ENCODE measurements around the gene MYT1.
"Not testable (repeated sequence)": the region's sequence is repeated elsewhere in the genome, so short reads cannot be mapped to it uniquely, and the experiment has no call there.

Gene MYT1

DNA sequence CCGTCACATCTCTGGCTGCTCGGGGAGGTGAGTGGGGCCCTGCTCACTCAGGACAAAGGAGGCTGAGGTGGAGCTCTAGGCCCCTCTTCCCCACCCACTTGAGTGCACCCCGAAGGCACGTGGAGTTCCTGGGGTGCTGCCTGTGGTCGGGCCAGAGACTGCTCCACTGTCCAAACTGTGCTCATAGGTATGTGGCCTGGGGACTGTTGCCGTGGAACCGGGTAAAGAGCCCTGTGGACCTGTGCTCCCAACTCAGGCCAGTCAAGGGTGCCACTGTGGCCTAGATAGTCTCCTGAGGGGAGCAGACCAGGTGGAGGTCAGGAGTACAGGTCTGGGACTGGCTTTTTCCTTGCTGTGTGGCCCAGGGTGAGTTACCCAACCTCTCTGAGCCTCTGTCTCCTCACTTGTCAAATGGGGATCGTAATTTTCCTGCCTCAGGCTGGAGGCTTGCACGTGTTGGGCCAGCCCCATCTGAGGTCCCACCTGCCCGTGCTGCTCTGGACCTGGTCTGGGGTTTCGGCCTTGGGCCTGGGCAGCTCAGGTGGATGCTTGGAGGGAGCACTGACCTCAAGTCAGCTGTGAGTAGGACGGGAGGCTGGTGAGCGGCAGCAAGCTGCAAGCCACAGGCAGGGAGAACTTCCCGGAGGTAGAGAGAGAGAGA is 44.4 kb upstream of the MYT1 start:
- H3K4me3 ChIP-seq (ENCODE audit: control insufficient read depth, low read depth, low read length) = no peak overlapping the region
- no peak for TF ChIP-seq CTCF (conservative IDR thresholded peaks at IDR 0.05; ENCODE audit: control insufficient read depth, insufficient read depth, low read depth, low read length)
- DNase-seq (ENCODE audit: low read depth) = peak; percentile 3

DNA sequence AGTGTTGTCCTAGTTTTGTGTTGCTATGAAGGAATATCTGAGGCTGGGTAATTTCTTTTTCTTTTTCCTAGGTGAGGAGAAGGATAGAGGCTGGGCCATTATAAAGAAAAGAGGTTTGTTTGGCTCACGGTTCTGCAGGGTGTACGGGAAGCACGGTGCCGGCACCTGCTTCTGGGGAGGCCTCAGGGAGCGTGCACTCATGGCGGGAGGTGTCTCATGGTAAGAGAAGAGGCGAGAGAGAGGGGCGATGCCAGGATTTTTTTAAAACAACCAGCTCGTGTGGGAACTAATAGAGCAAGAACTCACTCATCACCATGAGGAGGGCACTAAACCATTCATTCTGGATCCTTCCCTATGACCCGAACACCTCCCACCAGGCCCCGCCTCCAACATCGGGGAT is 42.7 kb upstream of the MYT1 start:
- no peak for DNase-seq (ENCODE audit: low read depth)
- H3K4me3 ChIP-seq (ENCODE audit: control insufficient read depth, low read depth, low read length) = no peak overlapping the region
- TF ChIP-seq CTCF (conservative IDR thresholded peaks at IDR 0.05; ENCODE audit: control insufficient read depth, insufficient read depth, low read depth, low read length) = no peak

- not testable (repeated sequence) for DNase-seq (ENCODE audit: low read depth); H3K4me3 ChIP-seq (ENCODE audit: control insufficient read depth, low read depth, low read length)
These were observed 41.3 kb upstream of the MYT1 start for GRCh38 chr20:64122927-64123326.

DNA sequence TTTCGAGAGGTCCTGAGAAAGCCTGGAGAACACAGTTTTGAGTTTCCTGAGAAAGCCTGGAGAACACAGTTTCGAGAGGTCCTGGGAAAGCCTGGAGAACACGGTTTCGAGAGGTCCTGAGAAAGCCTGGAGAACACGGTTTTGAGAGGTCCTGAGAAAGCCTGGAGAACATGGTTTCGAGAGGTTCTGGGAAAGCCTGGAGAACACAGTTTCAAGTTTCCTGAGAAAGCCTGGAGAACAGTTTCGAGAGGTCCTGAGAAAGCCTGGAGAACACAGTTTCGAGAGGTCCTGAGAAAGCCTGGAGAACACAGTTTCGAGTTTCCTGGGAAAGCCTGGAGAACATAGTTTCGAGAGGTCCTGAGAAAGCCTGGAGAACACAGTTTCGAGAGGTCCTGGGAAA is 40.7 kb upstream of the MYT1 start:
- DNase-seq (ENCODE audit: low read depth); H3K4me3 ChIP-seq (ENCODE audit: control insufficient read depth, low read depth, low read length): not testable (repeated sequence)

GRCh38 chr20:64129146-64129782 is 35.0 kb upstream of the MYT1 start:
- DNase-seq (ENCODE audit: low read depth) = no peak
- TF ChIP-seq CTCF (conservative IDR thresholded peaks at IDR 0.05; ENCODE audit: control insufficient read depth, insufficient read depth, low read depth, low read length) = no peak
- H3K4me3 ChIP-seq (ENCODE audit: control insufficient read depth, low read depth, low read length) = no peak overlapping the region

DNA sequence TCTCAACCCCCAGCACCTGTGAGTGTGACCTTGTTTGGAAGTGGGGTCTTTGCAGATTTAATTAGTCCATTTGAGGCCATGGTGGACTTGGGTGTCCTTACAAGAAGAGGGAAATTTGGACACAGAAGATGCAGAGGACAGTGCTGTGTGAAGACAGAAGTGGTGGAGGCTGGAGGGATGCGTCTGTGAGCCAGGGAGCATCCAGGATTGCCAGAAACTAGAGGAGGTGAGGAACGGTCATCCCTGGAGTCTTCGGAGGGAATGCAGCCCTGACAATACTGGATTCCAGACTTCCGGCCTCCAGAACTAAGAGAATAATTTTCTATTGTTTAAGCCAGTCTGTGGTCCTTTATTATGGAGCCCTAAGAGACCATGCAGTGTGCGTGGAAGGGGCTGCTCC is 34.0 kb upstream of the MYT1 start:
- no peak for DNase-seq (ENCODE audit: low read depth)
- no peak for TF ChIP-seq CTCF (conservative IDR thresholded peaks at IDR 0.05; ENCODE audit: control insufficient read depth, insufficient read depth, low read depth, low read length)
- no peak overlapping the region for H3K4me3 ChIP-seq (ENCODE audit: control insufficient read depth, low read depth, low read length)

- TF ChIP-seq CTCF (conservative IDR thresholded peaks at IDR 0.05; ENCODE audit: control insufficient read depth, insufficient read depth, low read depth, low read length) = no peak
- DNase-seq (ENCODE audit: low read depth) = no peak
- H3K4me3 ChIP-seq (ENCODE audit: control insufficient read depth, low read depth, low read length) = no peak overlapping the region
These were observed 33.4 kb upstream of the MYT1 start for GRCh38 chr20:64130876-64131275.

GRCh38 chr20:64131406-64131805 is 32.8 kb upstream of the MYT1 start:
- TF ChIP-seq CTCF (conservative IDR thresholded peaks at IDR 0.05; ENCODE audit: control insufficient read depth, insufficient read depth, low read depth, low read length) = peak; percentile 34
- peak; percentile 34 for DNase-seq (ENCODE audit: low read depth)
- no peak overlapping the region for H3K4me3 ChIP-seq (ENCODE audit: control insufficient read depth, low read depth, low read length)

Measured in fibroblast of mammary gland (primary cell).